NCI-H2196 treated with DMSO at 0.1 percent for 48 hours (cell line): ENCODE data around the gene CENPT.

Experiments
- DNase-seq: peaks from one replicate; lab custom pipeline; 2025; ENCODE audit not compliant: unreplicated experiment; lab: John Stamatoyannopoulos, UW

CENPT gene

DNA sequence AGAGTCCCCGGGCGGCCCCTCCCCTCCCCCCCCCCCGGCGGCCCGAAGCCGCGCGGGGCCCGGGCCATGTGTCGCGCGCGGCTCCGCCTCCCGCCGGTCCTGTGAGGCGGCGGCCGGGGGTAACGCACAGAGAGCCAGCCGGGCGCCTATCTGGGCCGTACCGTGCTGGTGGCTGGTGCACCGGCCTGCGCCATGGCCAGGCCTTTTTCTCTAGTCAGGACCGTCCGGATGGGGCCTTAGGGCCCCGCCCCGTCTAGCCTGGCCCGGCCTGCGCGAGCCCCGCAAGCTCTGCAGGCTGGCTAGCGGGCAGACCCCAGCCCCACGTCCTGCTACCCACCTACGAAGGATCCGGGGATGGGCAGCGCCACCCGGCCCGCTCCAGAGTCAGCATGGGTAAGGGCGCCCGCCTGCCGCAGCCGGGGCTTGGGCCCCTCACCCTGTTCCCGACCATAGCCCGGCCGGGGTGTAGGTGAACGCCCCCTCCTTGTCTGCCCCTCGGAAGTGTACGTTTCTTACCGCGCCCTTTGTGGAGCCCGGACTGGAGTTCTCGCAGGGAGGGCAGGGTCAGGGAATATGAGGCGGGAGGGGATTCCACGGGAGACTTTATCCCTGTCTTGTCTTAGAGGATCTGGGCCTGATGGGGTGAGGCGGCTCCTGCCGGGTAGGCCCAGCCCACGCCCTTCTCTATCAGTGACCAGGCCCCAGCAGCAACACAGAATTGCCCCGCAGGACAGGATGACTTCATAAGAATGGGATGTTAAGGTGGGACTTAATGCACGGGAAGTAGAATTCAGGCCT is at the start of gene CENPT:
CENPT (minus strand) TSS at position 630 of the 798 bp plus-strand sequence. CDS start 13,834 bp downstream, outside the sequence.
- no peak for DNase-seq

DNA sequence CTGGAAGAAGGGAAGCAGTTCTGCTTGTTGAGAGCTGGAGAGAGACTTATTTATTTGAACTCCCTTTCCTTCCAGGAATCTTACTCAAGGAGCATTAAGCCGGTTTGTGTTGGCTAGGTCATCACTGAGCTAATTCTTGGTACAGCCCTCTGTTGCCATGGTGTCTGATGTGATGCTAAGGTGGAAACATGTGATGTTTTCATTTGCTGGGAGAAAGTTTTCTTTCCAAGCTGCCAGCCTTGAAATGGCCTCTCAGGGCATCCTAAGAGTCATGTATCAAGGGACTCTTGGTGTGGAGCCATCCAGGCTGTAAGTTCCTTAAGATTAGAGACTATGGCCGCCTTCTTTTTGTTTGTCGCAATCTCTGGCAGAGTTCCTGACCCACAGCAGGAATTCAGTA is 49.7 kb upstream of the CENPT start:
- DNase-seq, result no peak

DNA sequence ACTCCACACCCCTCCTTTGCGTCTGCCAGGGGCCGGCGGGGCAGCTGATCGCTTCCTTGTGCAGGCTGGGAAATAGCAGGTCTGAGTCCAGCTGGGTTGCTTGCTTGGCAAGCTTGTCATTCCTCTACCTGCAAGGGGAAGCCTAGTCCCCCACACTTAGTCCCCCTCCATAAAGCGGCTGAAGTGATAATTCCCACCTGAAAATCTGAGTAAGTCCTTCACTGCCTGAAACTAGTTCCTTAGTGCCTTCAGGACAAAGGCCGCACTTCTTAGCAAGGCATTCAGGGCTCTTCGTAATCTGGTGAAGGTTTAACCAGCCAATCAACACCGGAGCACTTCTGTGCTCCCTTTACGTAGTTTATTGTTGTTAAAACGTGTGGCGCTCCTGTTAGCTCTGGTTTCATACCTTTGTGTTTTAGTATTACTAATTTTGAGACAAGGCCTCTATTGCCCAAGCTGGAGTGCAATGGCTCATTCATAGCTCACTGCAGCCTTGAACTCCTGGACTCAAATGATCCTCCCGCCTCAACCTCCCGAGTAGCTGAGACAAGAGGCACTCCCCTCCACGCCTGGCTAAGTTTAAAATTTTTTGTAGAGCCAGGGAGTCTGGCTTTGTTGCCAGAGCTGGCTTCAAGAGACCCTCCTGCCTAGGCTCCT is 46.4 kb upstream of the CENPT start:
- no peak for DNase-seq

- DNase-seq, result peak; percentile 66
Observed at GRCh38 chr16:67892899-67893742, 45.6 kb upstream of the CENPT start, which contains the start of gene PSKH1. Gene PSKH1 (plus strand): TSS chr16:67893254. CDS start chr16:67908750, 15,496 bp downstream.

GRCh38 chr16:67892375-67892774 is 44.9 kb upstream of the CENPT start:
- no peak for DNase-seq

GRCh38 chr16:67888331-67888730 is 40.8 kb upstream of the CENPT start:
- DNase-seq, result no peak

DNA sequence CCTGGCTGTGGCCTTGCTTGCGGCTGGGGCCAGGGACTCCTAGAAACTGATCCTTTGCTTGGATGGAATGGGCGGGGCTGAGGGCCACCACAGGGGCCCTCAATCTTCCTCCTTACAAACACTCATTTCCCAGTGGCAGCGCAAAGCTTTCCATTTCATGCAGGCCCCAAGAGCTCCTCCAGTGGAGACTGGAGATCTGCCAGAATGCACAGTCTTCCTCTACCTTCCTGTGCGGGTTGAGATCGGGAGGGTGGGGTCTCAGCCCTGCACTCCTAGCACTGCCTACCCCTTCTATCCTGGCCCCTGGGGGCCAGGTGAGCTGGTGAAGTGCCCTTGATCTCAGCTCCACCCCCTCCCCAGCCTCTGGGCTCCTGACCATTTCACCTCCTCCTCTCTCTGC is 38.9 kb upstream of the CENPT start:
- no peak for DNase-seq

- DNase-seq, result no peak
Observed at GRCh38 chr16:67885976-67886375, 38.5 kb upstream of the CENPT start.

DNA sequence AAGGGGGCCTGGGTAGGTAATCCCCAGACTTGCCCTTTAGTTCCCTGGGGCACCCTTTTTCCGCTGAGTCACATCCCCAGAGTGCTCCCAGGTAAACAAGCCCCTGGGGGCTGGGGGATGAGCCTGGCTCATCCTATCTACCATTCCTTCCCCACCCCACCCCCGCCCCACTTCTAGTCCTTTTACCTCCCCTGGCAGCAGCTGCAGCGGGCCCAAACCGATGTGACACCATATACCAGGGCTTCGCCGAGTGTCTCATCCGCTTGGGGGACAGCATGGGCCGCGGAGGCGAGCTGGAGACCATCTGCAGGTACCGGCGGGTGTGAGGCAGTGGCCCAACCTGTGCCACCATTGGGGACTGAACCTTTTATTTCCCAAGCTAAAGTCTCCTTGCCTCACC is 38.1 kb upstream of the CENPT start:
- no peak for DNase-seq

DNA sequence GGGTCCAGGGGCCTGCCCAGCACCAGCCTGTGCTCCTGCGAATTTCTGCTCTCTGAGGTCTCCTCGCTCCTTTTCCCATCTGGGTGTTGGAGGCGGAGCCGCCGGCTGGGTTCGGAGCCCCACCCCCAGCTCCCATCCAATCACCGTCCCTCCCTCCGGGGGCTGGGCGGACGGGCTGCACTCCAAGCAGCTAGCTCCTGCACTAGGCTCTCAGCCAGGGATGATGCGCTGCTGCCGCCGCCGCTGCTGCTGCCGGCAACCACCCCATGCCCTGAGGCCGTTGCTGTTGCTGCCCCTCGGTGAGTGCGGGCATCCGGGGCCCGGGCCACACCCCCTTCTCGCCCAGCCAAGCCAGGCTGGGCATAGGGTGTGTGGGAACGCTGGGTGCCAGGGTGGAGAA is 37.2 kb upstream of the CENPT start, which contains the start of gene NRN1L:
NRN1L (plus strand) TSS at position 202 of the 400 bp plus-strand sequence; CDS start at position 221, 19 bp downstream.
- peak; percentile 72 for DNase-seq

- DNase-seq, result no peak
Observed at GRCh38 chr16:67883872-67884261, 36.4 kb upstream of the CENPT start.

DNA sequence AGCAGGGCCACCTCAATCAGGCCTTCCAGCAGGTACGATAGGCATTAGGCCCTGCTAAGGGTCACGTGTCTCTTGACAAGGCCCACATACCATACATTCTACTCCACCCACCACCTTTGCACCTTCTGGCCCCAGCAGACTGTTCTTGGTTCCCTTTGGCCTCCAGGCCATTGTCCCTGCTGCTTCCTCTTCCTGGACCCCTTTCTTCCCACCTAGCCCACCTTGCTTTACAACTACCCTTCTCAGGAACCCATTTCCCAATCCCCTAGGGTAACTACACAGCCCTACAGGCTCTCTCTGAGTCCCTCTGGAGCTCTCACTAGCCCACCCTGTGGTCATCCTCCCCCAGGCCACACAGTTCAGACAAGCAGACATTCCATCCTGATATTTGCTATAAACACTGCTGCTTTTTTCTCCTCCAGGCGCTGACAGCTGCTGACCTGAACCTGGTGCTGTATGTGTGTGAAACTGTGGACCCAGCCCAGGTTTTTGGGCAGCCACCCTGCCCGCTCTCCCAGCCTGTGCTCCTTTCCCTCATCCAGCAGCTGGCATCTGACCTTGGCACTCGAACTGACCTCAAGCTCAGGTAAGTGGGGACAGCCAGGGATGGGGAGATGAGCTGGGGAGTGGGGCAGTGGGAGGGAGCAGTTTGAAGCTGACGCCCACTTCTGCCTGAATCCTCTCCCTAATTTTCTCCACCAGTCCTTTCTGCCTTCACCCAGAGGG is 35.8 kb upstream of the CENPT start:
- DNase-seq, result no peak

GRCh38 chr16:67882374-67883145 is 35.1 kb upstream of the CENPT start:
- peak; percentile 44 for DNase-seq

- DNase-seq, result no peak
Observed at GRCh38 chr16:67881621-67882161, 34.2 kb upstream of the CENPT start.

DNA sequence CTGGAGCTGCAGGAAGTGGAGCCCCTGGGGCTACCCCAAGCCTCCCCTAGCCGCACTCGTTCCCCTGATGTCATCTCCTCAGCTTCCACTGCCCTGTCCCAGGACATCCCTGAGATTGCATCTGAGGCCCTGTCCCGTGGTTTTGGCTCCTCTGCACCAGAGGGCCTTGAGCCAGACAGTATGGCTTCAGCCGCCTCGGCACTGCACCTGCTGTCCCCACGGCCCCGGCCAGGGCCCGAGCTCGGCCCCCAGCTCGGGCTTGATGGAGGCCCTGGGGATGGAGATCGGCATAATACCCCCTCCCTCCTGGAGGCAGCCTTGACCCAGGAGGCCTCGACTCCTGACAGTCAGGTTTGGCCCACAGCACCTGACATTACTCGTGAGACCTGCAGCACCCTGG is 33.1 kb upstream of the CENPT start:
- DNase-seq, result no peak

DNA sequence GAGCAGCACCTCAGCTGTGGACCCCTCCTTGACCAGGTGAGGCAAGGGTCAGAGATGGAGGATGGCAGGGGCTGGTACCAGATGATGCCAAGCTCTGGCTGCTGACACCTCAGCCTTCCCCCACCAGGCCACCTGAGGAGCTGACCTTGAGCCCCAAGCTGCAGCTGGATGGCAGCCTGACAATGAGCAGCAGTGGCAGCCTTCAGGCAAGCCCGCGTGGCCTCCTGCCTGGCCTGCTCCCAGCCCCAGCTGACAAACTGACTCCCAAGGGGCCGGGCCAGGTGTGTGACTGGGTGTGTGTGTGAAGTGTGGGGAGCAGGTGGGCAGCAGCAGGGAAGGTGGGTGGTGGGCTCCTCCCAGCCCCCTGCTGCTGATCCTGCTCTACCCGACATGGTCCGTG is 32.4 kb upstream of the CENPT start:
- DNase-seq, result no peak

DNA sequence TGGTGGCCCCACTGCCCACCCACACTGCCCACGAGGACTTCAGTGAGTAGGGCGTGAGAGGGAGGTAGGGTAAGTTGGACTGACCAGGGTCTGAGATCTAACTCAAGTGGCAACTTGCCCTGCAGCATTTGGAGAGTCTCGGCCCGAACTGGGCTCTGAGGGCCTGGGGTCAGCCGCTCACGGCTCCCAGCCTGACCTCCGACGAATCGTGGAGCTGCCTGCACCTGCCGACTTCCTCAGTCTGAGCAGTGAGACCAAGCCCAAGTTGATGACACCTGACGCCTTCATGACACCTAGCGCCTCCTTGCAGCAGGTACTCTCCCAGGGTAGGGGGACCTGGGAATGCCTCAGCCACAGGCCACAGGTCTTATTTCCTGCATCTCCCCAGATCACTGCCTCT is 32.0 kb upstream of the CENPT start:
- no peak for DNase-seq

DNA sequence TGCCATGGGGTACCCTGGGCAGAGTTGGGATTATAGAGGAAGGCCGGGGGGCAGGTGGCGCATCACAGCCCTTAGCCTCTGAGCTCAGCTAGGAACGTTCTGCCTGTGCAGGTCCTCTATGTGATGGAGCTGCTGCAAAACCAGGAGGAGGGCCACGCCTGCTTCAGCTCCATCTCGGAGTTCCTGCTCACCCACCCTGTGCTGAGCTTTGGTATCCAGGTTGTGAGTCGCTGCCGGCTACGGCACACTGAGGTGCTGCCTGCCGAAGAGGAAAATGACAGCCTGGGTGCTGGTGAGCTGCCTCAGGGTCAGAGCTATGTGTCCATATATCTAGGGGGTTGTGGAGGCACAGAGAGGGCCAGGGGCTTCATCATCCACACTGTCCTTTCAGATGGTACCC is 31.4 kb upstream of the CENPT start:
- no peak for DNase-seq

DNA sequence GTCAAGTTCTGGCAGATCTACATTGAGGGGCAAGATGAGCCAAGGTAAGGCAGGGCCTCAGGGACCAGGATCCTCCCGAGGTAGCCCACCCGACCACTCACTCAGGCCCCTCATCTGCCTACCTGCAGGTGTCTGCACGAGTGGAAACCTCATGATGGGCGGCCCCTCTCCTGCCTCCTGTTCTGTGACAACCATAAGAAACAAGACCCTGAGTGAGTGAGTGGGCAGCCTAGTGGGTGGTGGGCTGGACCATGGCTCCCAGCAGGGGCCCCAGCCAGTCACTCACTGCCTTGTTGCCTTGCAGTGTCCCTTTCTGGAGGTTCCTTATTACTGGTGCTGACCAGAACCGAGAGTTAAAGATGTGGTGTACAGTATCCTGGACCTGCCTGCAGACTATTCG is 30.7 kb upstream of the CENPT start:
- no peak for DNase-seq

GRCh38 chr16:67877064-67877463 is 29.6 kb upstream of the CENPT start:
- DNase-seq, result no peak
